ENCODE results near the gene SLC25A13. TPM values are rescaled to one million over a fixed set of nuclear protein-coding genes. Genes with fewer than 3 reads are reported as not detected.
"Not testable (repeated sequence)": the region's sequence is repeated elsewhere in the genome, so short reads cannot be mapped to it uniquely, and the experiment has no call there.

SLC25A13 gene
- total RNA-seq, 1 experiment from 2014 or later = 71.7 TPM

DNA sequence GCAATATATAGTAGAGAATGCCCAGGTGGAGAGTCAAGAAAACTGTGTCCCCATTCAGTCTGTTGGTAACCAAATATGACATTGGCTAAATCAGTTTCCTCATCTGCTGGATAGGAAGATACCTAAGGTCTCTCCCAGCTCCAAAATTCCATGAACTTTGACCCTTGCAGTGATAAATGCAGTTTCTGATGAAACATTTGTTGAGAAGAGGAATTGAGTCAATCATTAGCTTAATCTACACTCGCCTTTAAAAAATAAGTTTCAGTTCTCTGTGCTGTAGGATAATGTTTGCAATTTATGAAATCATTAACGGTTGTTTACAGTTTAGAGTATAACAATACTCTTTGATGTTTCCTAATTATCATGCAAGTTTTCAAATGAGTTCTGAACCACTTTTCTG, 38.0 kb upstream of the SLC25A13 start:
- Histone ChIP-seq H3K27ac (ENCODE audit: insufficient read length, low read depth, low read length) (no peak overlapping the region), H2AFZ (ENCODE audit: low read length) (no peak overlapping the region), H2BK20ac (ENCODE audit: low read depth, low read length, poor library complexity, severe bottlenecking) (no peak overlapping the region), H2BK120ac (ENCODE audit: low read depth, low read length, poor library complexity, severe bottlenecking) (no peak overlapping the region), H3K4ac (ENCODE audit: low read depth, low read length) (no peak overlapping the region), H4K91ac (ENCODE audit: insufficient read length, low read depth, low read length) (no peak overlapping the region), H3K9me3 (ENCODE audit: control insufficient read depth, low read depth, low read length) (no peaks in the 10 kb centered on the region), H3K14ac (ENCODE audit: insufficient read depth, low read length) (no peak overlapping the region), H2AK5ac (ENCODE audit: insufficient read length, low read length) (no peak overlapping the region), H3K4me1 (ENCODE audit: insufficient read depth, low read length) (no peaks in the 10 kb centered on the region), H3K27me3 (ENCODE audit: insufficient read depth, low read length) (no peaks in the 10 kb centered on the region), H4K5ac (ENCODE audit: insufficient read length, low read depth, low read length) (no peak overlapping the region), H4K8ac (replicated peaks; ENCODE audit: insufficient read length, low read depth, low read length) (no peak overlapping the region), H3K79me2 (ENCODE audit: insufficient read depth, low read length) (no peaks in the 10 kb centered on the region), H3K79me1 (ENCODE audit: insufficient read depth, low read depth, low read length, poor library complexity, severe bottlenecking) (no peaks in the 10 kb centered on the region), H2BK12ac (ENCODE audit: insufficient read length, low read depth, low read length) (no peak overlapping the region), H3K9ac (ENCODE audit: extremely low read depth, insufficient read length, low read length) (no peak overlapping the region), H4K20me1 (ENCODE audit: control insufficient read depth, insufficient read depth, insufficient read length) (no peaks in the 10 kb centered on the region), H2BK5ac (ENCODE audit: insufficient read length, low read length) (no peak overlapping the region), H3K23me2 (ENCODE audit: insufficient read length, low read depth, low read length, poor library complexity, severe bottlenecking) (no peaks in the 10 kb centered on the region), H3K23ac (ENCODE audit: insufficient read length, low read depth, low read length) (no peak overlapping the region), H3K4me2 (ENCODE audit: insufficient read depth, insufficient read length, low read length) (no peak overlapping the region), H3K18ac (ENCODE audit: insufficient read length, low read depth, low read length) (no peak overlapping the region), H3T11ph (ENCODE audit: low read length) (no peak overlapping the region), H3K56ac (ENCODE audit: insufficient read length, low read depth, low read length) (no peak overlapping the region), H2BK15ac (ENCODE audit: low read depth, low read length) (no peak overlapping the region)
- Mint-ChIP-seq H3K4me1 (peaks cover 3 to 10% of the 10 kb centered on the region in 2 experiments), H3K9me3 (peaks cover 0 to 2% of the 10 kb centered on the region in 2 experiments; a peak in 2 of 5 replicates), H3K27me3 (ENCODE audit: low read depth) (no peaks in the 10 kb centered on the region; the same call in none of the 2 replicates), H3K36me3 (ENCODE audit: insufficient read depth in 1 of 3, low read depth in 3 of 3) (no peaks in the 10 kb centered on the region), H3K27ac (no peak overlapping the region), H3K4me3 (no peak overlapping the region)
- no peak for DNase-seq
- TF ChIP-seq, protein P1, sequence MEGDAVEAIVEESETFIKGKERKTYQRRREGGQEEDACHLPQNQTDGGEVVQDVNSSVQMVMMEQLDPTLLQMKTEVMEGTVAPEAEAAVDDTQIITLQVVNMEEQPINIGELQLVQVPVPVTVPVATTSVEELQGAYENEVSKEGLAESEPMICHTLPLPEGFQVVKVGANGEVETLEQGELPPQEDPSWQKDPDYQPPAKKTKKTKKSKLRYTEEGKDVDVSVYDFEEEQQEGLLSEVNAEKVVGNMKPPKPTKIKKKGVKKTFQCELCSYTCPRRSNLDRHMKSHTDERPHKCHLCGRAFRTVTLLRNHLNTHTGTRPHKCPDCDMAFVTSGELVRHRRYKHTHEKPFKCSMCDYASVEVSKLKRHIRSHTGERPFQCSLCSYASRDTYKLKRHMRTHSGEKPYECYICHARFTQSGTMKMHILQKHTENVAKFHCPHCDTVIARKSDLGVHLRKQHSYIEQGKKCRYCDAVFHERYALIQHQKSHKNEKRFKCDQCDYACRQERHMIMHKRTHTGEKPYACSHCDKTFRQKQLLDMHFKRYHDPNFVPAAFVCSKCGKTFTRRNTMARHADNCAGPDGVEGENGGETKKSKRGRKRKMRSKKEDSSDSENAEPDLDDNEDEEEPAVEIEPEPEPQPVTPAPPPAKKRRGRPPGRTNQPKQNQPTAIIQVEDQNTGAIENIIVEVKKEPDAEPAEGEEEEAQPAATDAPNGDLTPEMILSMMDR (conservative IDR thresholded peaks at IDR 0.05) = no peak
- no CpG with 5 or more reads among the region's 2 CpGs for WGBS (ENCODE audit: extremely low coverage, insufficient read length, low lambda C conversion rate)

DNA sequence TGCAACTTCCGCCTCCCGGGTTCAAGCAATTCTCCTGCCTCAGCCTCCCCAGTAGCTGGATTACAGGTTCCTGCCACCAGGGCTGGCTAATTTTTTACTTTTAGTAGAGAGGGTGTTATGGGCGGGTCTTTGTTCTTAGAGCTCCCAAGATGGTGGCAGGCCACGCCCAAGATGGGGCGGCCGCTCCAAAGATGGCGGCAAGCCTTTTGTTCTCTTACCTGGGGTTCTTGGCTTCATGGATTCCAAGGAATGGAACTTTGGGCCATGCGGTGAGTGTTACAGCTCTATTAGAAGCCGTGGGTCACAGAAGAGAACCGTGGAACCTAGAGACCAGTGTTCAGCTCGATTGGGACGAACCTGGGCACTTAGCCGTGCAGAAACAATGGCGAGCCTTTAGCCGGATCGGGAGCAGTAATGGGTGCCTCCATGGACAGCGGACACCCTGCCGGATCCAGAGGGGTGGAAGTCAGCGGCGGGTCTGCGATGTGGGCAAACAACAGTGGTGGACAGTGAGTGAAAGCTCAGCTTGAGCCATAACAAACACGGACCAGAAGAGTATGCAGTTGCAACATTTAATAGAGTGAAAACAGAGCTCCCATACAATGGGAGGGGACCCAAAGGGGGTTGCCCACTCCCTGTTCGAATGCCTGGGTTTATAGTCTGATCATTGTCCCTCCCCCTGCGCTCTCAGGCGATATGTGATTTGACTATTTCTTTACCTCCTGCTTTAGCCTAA, 36.5 kb upstream of the SLC25A13 start:
- H3K27ac ChIP-seq (ENCODE audit: insufficient read length, low read depth, low read length); H2BK12ac ChIP-seq (ENCODE audit: insufficient read length, low read depth, low read length); H3T11ph ChIP-seq (ENCODE audit: low read length); H3K79me2 ChIP-seq (ENCODE audit: insufficient read depth, low read length); H4K8ac ChIP-seq (replicated peaks; ENCODE audit: insufficient read length, low read depth, low read length); H2BK20ac ChIP-seq (ENCODE audit: low read depth, low read length, poor library complexity, severe bottlenecking); H3K9ac ChIP-seq (ENCODE audit: extremely low read depth, insufficient read length, low read length); H3K9me3 ChIP-seq (ENCODE audit: control insufficient read depth, low read depth, low read length); H3K4me2 ChIP-seq (ENCODE audit: insufficient read depth, insufficient read length, low read length); H3K27me3 ChIP-seq (ENCODE audit: insufficient read depth, low read length); H3K4me1 ChIP-seq (ENCODE audit: insufficient read depth, low read length); H3K14ac ChIP-seq (ENCODE audit: insufficient read depth, low read length); H3K4me3 Mint-ChIP-seq; H3K4ac ChIP-seq (ENCODE audit: low read depth, low read length); H3K27me3 Mint-ChIP-seq (ENCODE audit: low read depth); H4K20me1 ChIP-seq (ENCODE audit: control insufficient read depth, insufficient read depth, insufficient read length); H3K23ac ChIP-seq (ENCODE audit: insufficient read length, low read depth, low read length); H2BK120ac ChIP-seq (ENCODE audit: low read depth, low read length, poor library complexity, severe bottlenecking); H3K9me3 Mint-ChIP-seq; H2AK5ac ChIP-seq (ENCODE audit: insufficient read length, low read length); H4K5ac ChIP-seq (ENCODE audit: insufficient read length, low read depth, low read length); H2BK15ac ChIP-seq (ENCODE audit: low read depth, low read length); H3K36me3 Mint-ChIP-seq (ENCODE audit: insufficient read depth in 1 of 3, low read depth in 3 of 3); H3K18ac ChIP-seq (ENCODE audit: insufficient read length, low read depth, low read length); H3K56ac ChIP-seq (ENCODE audit: insufficient read length, low read depth, low read length); H2BK5ac ChIP-seq (ENCODE audit: insufficient read length, low read length); H4K91ac ChIP-seq (ENCODE audit: insufficient read length, low read depth, low read length); H3K23me2 ChIP-seq (ENCODE audit: insufficient read length, low read depth, low read length, poor library complexity, severe bottlenecking); H3K79me1 ChIP-seq (ENCODE audit: insufficient read depth, low read depth, low read length, poor library complexity, severe bottlenecking); DNase-seq; H2AFZ ChIP-seq (ENCODE audit: low read length): not testable (repeated sequence)
- Mint-ChIP-seq H3K27ac (peak overlapping the region in 1 of 3 experiments; percentile 76; a peak in 1 of 7 replicates), H3K4me1 (peaks cover 9 to 17% of the 10 kb centered on the region in 2 experiments)
- WGBS (ENCODE audit: extremely low coverage, insufficient read length, low lambda C conversion rate) = no CpG with 5 or more reads among the region's 25 CpGs

Data from H9 (cell line).